K562 (cell line): ENCODE measurements around the gene DYRK1A. TPM values are rescaled to one million over a fixed set of nuclear protein-coding genes. Genes with fewer than 3 reads are reported as not detected.

ENCODE experiments used
- AFF1 ChIP-seq, 2 experiments: fragments of 450-650 bp; IDR thresholded peaks; 2 replicates each; pipeline ENCODE4 v1.6.1; 2018; ENCODE audit warnings: mild to moderate bottlenecking in 2 of 2, low read depth in 1 of 2; ENCODE audit not compliant: partially characterized antibody in 2 of 2
- BRCA1 ChIP-seq, 2 experiments: fragments of 450-650 bp in 1 of 2; sonication (generic) in 1 of 2; formaldehyde crosslinking in 1 of 2; IDR thresholded peaks; 2 replicates each; pipeline versions ENCODE4 v1.5.0 to v1.6.1; 2017 to 2020; ENCODE audit warnings: mild to moderate bottlenecking in 1 of 2, missing genetic modification reagents in 1 of 2
- BRD4 ChIP-seq: fragments of 200-600 bp; sonication (generic); IDR thresholded peaks from 2 replicates; pipeline ENCODE4 v1.6.1; 2017; ENCODE audit warnings: inconsistent platforms
- C11orf30 ChIP-seq: fragments of 450-650 bp; IDR thresholded peaks from 2 replicates; pipeline ENCODE4 v1.6.1; 2016; ENCODE audit warnings: low read depth, mild to moderate bottlenecking
- DMBX1 ChIP-seq: fragments of 250-450 bp; sonication (Bioruptor Pico); IDR thresholded peaks from 2 replicates; pipeline ENCODE4 v1.8.0; 2022; ENCODE audit warnings: inconsistent platforms, mild to moderate bottlenecking, moderate library complexity, borderline replicate concordance
- E2F6 ChIP-seq, 2 experiments: IDR thresholded peaks; 2 replicates each; pipeline ENCODE4 v1.6.1; 2011; ENCODE audit warnings: borderline replicate concordance in 1 of 2, control low read depth in 1 of 2, low read depth in 1 of 2, low read length in 1 of 2, mild to moderate bottlenecking in 1 of 2, mixed read lengths in 1 of 2, moderate library complexity in 1 of 2; ENCODE audit not compliant: insufficient read depth in 1 of 2, insufficient read length in 1 of 2, poor library complexity in 1 of 2, severe bottlenecking in 1 of 2; ENCODE audit errors: extremely low read depth in 1 of 2
- GATAD2A ChIP-seq: fragments of 450-650 bp; IDR thresholded peaks from 2 replicates; pipeline ENCODE4 v1.6.1; 2017
- GTF2E2 ChIP-seq: fragments of 200-800 bp; sonication (Bioruptor generic); IDR thresholded peaks from 2 replicates; pipeline ENCODE4 v1.6.1; 2016; ENCODE audit warnings: missing genetic modification characterization, missing compliant biosample characterization
- KDM1A ChIP-seq, 2 experiments: fragments of 450-650 bp; IDR thresholded peaks; 2 replicates each; pipeline ENCODE4 v1.6.1; 2016; ENCODE audit warnings: mild to moderate bottlenecking in 2 of 2
- MAFF ChIP-seq: IDR thresholded peaks from 2 replicates; pipeline ENCODE4 v1.6.1; 2012; ENCODE audit warnings: low read length, improper control_type of control experiment
- MAFK ChIP-seq: IDR thresholded peaks from 2 replicates; pipeline ENCODE4 v1.6.1; 2011; ENCODE audit warnings: low read length, improper control_type of control experiment
- MEF2A ChIP-seq: IDR thresholded peaks from 2 replicates; pipeline ENCODE4 v1.6.1; 2011; ENCODE audit warnings: low read depth, mild to moderate bottlenecking, low read length, moderate library complexity; ENCODE audit not compliant: control insufficient read depth
- MEIS2 ChIP-seq: fragments of 450-650 bp; IDR thresholded peaks from 2 replicates; pipeline ENCODE4 v1.6.1; 2014; ENCODE audit warnings: mild to moderate bottlenecking; ENCODE audit not compliant: partially characterized antibody
- SP1 ChIP-seq: sonication (generic); formaldehyde crosslinking; IDR thresholded peaks from 2 replicates; pipeline ENCODE4 v1.8.1; 2022; ENCODE audit warnings: mild to moderate bottlenecking, missing genetic modification reagents
- TFAP4 ChIP-seq: sonication (generic); formaldehyde crosslinking; IDR thresholded peaks from 2 replicates; pipeline ENCODE4 v1.8.0; 2022; ENCODE audit warnings: missing genetic modification reagents, mild to moderate bottlenecking, moderate library complexity, borderline replicate concordance
- ZMIZ1 ChIP-seq, 2 experiments: fragments of 150-350 bp in 1 of 2; IDR thresholded peaks; 2 replicates each; pipeline ENCODE4 v1.6.1; 2012 to 2016; ENCODE audit warnings: low read depth in 2 of 2, low read length in 2 of 2, mild to moderate bottlenecking in 1 of 2, moderate library complexity in 1 of 2
- ZSCAN29 ChIP-seq: fragments of 450-650 bp; IDR thresholded peaks from 2 replicates; pipeline ENCODE4 v1.6.1; 2017
- polyA plus RNA-seq, 8 experiments: library from polyadenylated mRNA; depleted of rRNA in 4 of 8; stranded (reverse) in 5 of 8; unstranded in 3 of 8; fragments of >200 nt; fragmentation: Nextera tagmentation in 2 of 8; fragmentation: Illumina TruSeq in 1 of 8; extraction: Ambion mirVana in 2 of 8; extraction: Trizol in 1 of 8; gene quantifications; 2 replicates each; pipeline versions ENCODE4 v1.2.1 to v1.2.3, GENCODE V29; 2011 to 2014; ENCODE audit warnings: inconsistent platforms in 1 of 8, missing spikeins in 1 of 8
- total RNA-seq, 7 experiments: library from RNA; depleted of rRNA in 6 of 7; stranded (reverse); fragments of >200 nt in 6 of 7; fragmentation: Illumina TruSeq in 2 of 7; extraction: Trizol in 2 of 7; gene quantifications; 2 replicates each; pipeline versions ENCODE4 v1.2.1 to v1.2.3, GENCODE V29; 2011 to 2021; ENCODE audit warnings: low replicate concordance in 1 of 7

Gene DYRK1A
- total and polyA plus RNA-seq, 9 of the 15 experiments (the other 6 are each of a cell fraction or from before 2014, with no cell fraction given): 3.7 to 64.8 (median 42.3) TPM

- TF ChIP-seq ZMIZ1 (IDR thresholded peaks at IDR 0.05; ENCODE audit: low read depth in 2 of 2, low read length in 2 of 2) (peak in 1 of 2 experiments; percentile 60; a peak in 2 of 4 replicates), MAFK (peak; percentile 86), DMBX1 (CRISPR knock-in tag) (peak; percentile 85), C11orf30 (peak; percentile 94), TFAP4 (CRISPR knock-in tag) (peak; percentile 79), MEF2A (peak; percentile 90), SP1 (CRISPR knock-in tag) (peak; percentile 33; the same call in 1 of the 2 replicates), BRD4 (no peak), ZSCAN29 (no peak), E2F6 (IDR thresholded peaks at IDR 0.05; ENCODE audit: borderline replicate concordance in 1 of 2, extremely low read depth in 1 of 2, insufficient read depth in 1 of 2, insufficient read length in 1 of 2, low read depth in 1 of 2, low read length in 1 of 2, poor library complexity in 1 of 2, severe bottlenecking in 1 of 2) (peak in 1 of 2 experiments; percentile 61), KDM1A (IDR thresholded peaks at IDR 0.05) (peak; percentile 67 to 79), GTF2E2 (tag) (peak; percentile 32; the same call in 1 of the 2 replicates), AFF1 (IDR thresholded peaks at IDR 0.05; ENCODE audit: low read depth in 1 of 2, partially characterized antibody in 2 of 2) (peak in 1 of 2 experiments; percentile 77), MEIS2 (peak; percentile 72), BRCA1 (IDR thresholded peaks at IDR 0.05) (no peak), BRCA1 (CRISPR knock-in tag; IDR thresholded peaks at IDR 0.05) (no peak), GATAD2A (peak; percentile 37; the same call in 1 of the 2 replicates), MAFF (peak; percentile 90)
Measured at GRCh38 chr21:37338671-37339551, 27.7 kb upstream of the DYRK1A start (continued).
